GM12878 (cell line): ENCODE data around the gene B3GALT6.

Experiments used
- ASH2L ChIP-seq: fragments of 300-600, 200-600 bp; sonication (generic); IDR thresholded peaks from 2 replicates; pipeline ENCODE4 v1.6.1; 2017; ENCODE audit warnings: low read depth, mild to moderate bottlenecking, borderline replicate concordance
- ATF7 ChIP-seq: fragments of 450-650 bp; IDR thresholded peaks from 2 replicates; pipeline ENCODE4 v1.6.1; 2016; ENCODE audit warnings: low read depth, mild to moderate bottlenecking
- CREB1 ChIP-seq: IDR thresholded peaks from 2 replicates; pipeline ENCODE4 v1.6.1; 2012; ENCODE audit warnings: low read depth, mild to moderate bottlenecking, inconsistent platforms
- CTCF ChIP-seq, 3 experiments: IDR thresholded peaks in 2 of 3; conservative IDR thresholded peaks in 1 of 3; 2 replicates each; pipeline ENCODE4 v1.5.1; 2011; ENCODE audit warnings: low read depth in 3 of 3, low read length in 3 of 3, mild to moderate bottlenecking in 3 of 3, control low read depth in 2 of 3, moderate library complexity in 2 of 3, inconsistent platforms in 1 of 3, mixed read lengths in 1 of 3; ENCODE audit not compliant: control insufficient read depth in 2 of 3, insufficient read depth in 1 of 3; ENCODE audit errors: extremely low read depth in 1 of 3
- E4F1 ChIP-seq: fragments of 450-650 bp; IDR thresholded peaks from 2 replicates; pipeline ENCODE4 v1.6.1; 2018; ENCODE audit warnings: borderline replicate concordance, mild to moderate bottlenecking; ENCODE audit not compliant: partially characterized antibody
- EZH2 ChIP-seq: IDR thresholded peaks from 2 replicates; pipeline ENCODE4 v1.6.1; 2012; ENCODE audit warnings: low read depth, mild to moderate bottlenecking, control low read depth, inconsistent platforms, low read length, borderline replicate concordance; ENCODE audit not compliant: control insufficient read depth
- JUND ChIP-seq: IDR thresholded peaks from 2 replicates; pipeline ENCODE4 v1.6.1; 2012; ENCODE audit warnings: low read depth, mild to moderate bottlenecking, low read length, improper control_type of control experiment, moderate library complexity
- MAX ChIP-seq: IDR thresholded peaks from 2 replicates; pipeline ENCODE4 v1.6.1; 2012; ENCODE audit warnings: low read depth, low read length, improper control_type of control experiment
- POLR2A ChIP-seq: IDR thresholded peaks from 2 replicates; pipeline ENCODE4 v1.6.1; 2011; ENCODE audit warnings: low read depth, mild to moderate bottlenecking, low read length
- POLR2AphosphoS2 ChIP-seq: IDR thresholded peaks from 2 replicates; pipeline ENCODE4 v1.6.1; 2011; ENCODE audit warnings: low read depth, mild to moderate bottlenecking, low read length, improper control_type of control experiment, moderate library complexity
- RAD51 ChIP-seq: fragments of 450-650 bp; IDR thresholded peaks from 2 replicates; pipeline ENCODE4 v1.6.1; 2016; ENCODE audit warnings: moderate library complexity, mild to moderate bottlenecking, inconsistent platforms
- SIN3A ChIP-seq: IDR thresholded peaks from 2 replicates; pipeline ENCODE4 v1.6.1; 2012; ENCODE audit warnings: low read depth, low read length, improper control_type of control experiment
- USF2 ChIP-seq: IDR thresholded peaks from 2 replicates; pipeline ENCODE4 v1.6.1; 2011; ENCODE audit warnings: low read depth, low read length, improper control_type of control experiment, borderline replicate concordance
- TF ChIP-seq, protein P1 (sequence below): IDR thresholded peaks from 2 replicates; pipeline ENCODE4 v1.6.1; 2011; ENCODE audit warnings: borderline replicate concordance, low read depth, mild to moderate bottlenecking, moderate library complexity, low read length; ENCODE audit not compliant: insufficient read depth, poor library complexity, severe bottlenecking

DNA sequence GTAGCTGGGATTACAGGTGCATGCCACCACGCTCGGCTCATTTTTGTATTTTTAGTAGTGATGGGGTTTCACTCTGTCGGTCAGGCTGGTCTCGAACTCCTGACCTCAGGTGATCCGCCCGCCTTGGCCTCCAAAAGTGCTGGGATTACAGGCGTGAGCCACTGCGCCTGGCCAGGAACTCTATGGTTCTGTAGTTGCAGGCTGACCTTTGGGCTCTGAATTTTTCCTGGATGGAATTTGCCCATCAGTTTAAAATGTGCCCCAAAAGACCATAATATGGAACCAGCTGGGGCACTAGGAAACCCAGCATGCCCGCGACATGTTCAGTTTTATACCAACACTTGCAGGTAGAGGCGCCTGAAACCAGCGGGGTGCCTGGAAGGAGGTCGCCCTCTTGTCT, 46.6 kb downstream of the B3GALT6 start:
- no peak for TF ChIP-seq EZH2
- no peak for TF ChIP-seq SIN3A
- TF ChIP-seq RAD51 = no peak
- no peak for TF ChIP-seq MAX
- TF ChIP-seq ASH2L = no peak
- no peak for TF ChIP-seq CTCF (IDR thresholded peaks at IDR 0.05 in 2 of 3, conservative IDR thresholded peaks at IDR 0.05 in 1 of 3; ENCODE audit: control insufficient read depth in 2 of 3, extremely low read depth in 1 of 3, insufficient read depth in 1 of 3, low read depth in 3 of 3, low read length in 3 of 3)
- TF ChIP-seq CREB1 = no peak
- TF ChIP-seq POLR2A = no peak
- TF ChIP-seq USF2 = no peak
- TF ChIP-seq, protein P1, sequence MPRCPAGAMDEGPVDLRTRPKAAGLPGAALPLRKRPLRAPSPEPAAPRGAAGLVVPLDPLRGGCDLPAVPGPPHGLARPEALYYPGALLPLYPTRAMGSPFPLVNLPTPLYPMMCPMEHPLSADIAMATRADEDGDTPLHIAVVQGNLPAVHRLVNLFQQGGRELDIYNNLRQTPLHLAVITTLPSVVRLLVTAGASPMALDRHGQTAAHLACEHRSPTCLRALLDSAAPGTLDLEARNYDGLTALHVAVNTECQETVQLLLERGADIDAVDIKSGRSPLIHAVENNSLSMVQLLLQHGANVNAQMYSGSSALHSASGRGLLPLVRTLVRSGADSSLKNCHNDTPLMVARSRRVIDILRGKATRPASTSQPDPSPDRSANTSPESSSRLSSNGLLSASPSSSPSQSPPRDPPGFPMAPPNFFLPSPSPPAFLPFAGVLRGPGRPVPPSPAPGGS = no peak
- no peak for TF ChIP-seq ATF7
- no peak for TF ChIP-seq JUND
- TF ChIP-seq E4F1 = no peak
- TF ChIP-seq POLR2AphosphoS2 = no peak
